ENCODE measurements around the gene TPI1. TPM values are rescaled to one million over a fixed set of nuclear protein-coding genes. Genes with fewer than 3 reads are reported as not detected.

TPI1 gene
- total RNA-seq, 1 experiment from 2014 or later = 1,177 TPM

DNA sequence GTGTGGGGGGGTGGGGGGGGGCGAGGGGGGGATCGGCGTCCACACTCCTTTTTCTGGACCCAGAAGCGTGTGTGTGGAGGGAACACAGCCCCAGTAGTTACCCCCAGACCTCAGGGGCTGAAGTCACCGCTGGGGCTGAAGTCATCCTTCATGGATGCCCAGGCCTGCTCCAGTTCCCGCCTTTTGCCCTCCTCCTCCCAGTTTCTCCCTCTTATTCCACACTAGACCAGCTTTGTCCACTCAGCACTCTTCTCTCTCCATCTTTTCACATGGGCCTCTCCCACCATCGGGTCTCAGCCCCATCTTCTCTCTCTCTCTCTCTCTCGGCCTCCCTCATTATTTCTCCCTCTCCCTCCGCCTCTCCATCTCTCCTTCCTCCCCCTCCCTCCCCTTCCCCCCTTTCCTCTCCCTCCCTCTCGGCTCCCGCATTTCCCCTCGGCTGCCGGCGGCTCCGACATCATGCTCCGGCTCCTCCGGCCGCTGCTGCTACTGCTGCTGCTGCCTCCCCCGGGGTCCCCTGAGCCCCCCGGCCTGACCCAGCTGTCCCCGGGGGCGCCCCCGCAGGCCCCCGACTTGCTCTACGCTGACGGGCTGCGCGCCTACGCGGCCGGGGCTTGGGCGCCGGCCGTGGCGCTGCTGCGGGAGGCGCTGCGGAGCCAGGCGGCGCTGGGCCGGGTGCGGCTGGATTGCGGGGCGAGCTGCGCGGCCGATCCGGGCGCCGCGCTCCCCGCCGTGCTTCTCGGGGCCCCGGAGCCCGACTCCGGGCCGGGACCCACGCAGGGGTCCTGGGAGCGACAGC is 39.1 kb upstream of the TPI1 start, which contains the start of gene P3H3:
P3H3 (plus strand) TSS at position 426 of the 799 bp plus-strand sequence; CDS start at position 460, 34 bp downstream.
- Histone ChIP-seq H3K79me1 (ENCODE audit: insufficient read depth, low read depth, low read length, poor library complexity, severe bottlenecking) (no peaks in the 10 kb centered on the region), H3K18ac (ENCODE audit: insufficient read length, low read depth, low read length) (peak within 1 kb of the TSS; percentile 74), H2BK20ac (ENCODE audit: low read depth, low read length, poor library complexity, severe bottlenecking) (no peak within 1 kb of the TSS), H2BK12ac (ENCODE audit: insufficient read length, low read depth, low read length) (no peak within 1 kb of the TSS), H3K27ac (ENCODE audit: insufficient read length, low read depth, low read length) (no peak within 1 kb of the TSS), H2BK15ac (ENCODE audit: low read depth, low read length) (no peak within 1 kb of the TSS), H2AFZ (ENCODE audit: low read length) (no peak within 1 kb of the TSS), H3K9ac (ENCODE audit: extremely low read depth, insufficient read length, low read length) (peak within 1 kb of the TSS; percentile 72), H3K23ac (ENCODE audit: insufficient read length, low read depth, low read length) (no peak within 1 kb of the TSS), H3K9me3 (ENCODE audit: control insufficient read depth, low read depth, low read length) (no peaks in the 10 kb centered on the region), H3K4ac (ENCODE audit: low read depth, low read length) (no peak within 1 kb of the TSS), H4K91ac (ENCODE audit: insufficient read length, low read depth, low read length) (no peak within 1 kb of the TSS), H4K8ac (replicated peaks; ENCODE audit: insufficient read length, low read depth, low read length) (no peak within 1 kb of the TSS), H3K56ac (ENCODE audit: insufficient read length, low read depth, low read length) (no peak within 1 kb of the TSS), H3K23me2 (ENCODE audit: insufficient read length, low read depth, low read length, poor library complexity, severe bottlenecking) (peaks cover 14% of the 10 kb centered on the region), H2BK120ac (ENCODE audit: low read depth, low read length, poor library complexity, severe bottlenecking) (no peak within 1 kb of the TSS), H3K79me2 (ENCODE audit: insufficient read depth, low read length) (peaks cover 2% of the 10 kb centered on the region; the same call in 1 of the 2 replicates), H4K5ac (ENCODE audit: insufficient read length, low read depth, low read length) (no peak within 1 kb of the TSS), H3K27me3 (ENCODE audit: insufficient read depth, low read length) (no peaks in the 10 kb centered on the region), H3K4me1 (ENCODE audit: insufficient read depth, low read length) (peaks cover 3% of the 10 kb centered on the region; the same call in 1 of the 2 replicates), H2BK5ac (ENCODE audit: insufficient read length, low read length) (no peak within 1 kb of the TSS), H3T11ph (ENCODE audit: low read length) (no peak within 1 kb of the TSS), H3K4me2 (ENCODE audit: insufficient read depth, insufficient read length, low read length) (peak within 1 kb of the TSS; percentile 80), H2AK5ac (ENCODE audit: insufficient read length, low read length) (no peak within 1 kb of the TSS), H3K14ac (ENCODE audit: insufficient read depth, low read length) (peak within 1 kb of the TSS; percentile 82), H4K20me1 (ENCODE audit: control insufficient read depth, insufficient read depth, insufficient read length) (peaks cover 6% of the 10 kb centered on the region)
- Mint-ChIP-seq H3K4me1 (peaks cover 31 to 47% of the 10 kb centered on the region in 2 experiments), H3K27me3 (ENCODE audit: low read depth) (peaks cover 22% of the 10 kb centered on the region), H3K9me3 (no peaks in the 10 kb centered on the region), H3K4me3 (peak within 1 kb of the TSS; percentile 97 to 99), H3K27ac (peak within 1 kb of the TSS; percentile 97 to 98 (median 97)), H3K36me3 (ENCODE audit: insufficient read depth in 1 of 3, low read depth in 3 of 3) (peaks cover 28 to 37% (median 36%) of the 10 kb centered on the region in 3 experiments)
- peak; percentile 73 for DNase-seq
- TF ChIP-seq, protein P1, sequence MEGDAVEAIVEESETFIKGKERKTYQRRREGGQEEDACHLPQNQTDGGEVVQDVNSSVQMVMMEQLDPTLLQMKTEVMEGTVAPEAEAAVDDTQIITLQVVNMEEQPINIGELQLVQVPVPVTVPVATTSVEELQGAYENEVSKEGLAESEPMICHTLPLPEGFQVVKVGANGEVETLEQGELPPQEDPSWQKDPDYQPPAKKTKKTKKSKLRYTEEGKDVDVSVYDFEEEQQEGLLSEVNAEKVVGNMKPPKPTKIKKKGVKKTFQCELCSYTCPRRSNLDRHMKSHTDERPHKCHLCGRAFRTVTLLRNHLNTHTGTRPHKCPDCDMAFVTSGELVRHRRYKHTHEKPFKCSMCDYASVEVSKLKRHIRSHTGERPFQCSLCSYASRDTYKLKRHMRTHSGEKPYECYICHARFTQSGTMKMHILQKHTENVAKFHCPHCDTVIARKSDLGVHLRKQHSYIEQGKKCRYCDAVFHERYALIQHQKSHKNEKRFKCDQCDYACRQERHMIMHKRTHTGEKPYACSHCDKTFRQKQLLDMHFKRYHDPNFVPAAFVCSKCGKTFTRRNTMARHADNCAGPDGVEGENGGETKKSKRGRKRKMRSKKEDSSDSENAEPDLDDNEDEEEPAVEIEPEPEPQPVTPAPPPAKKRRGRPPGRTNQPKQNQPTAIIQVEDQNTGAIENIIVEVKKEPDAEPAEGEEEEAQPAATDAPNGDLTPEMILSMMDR (conservative IDR thresholded peaks at IDR 0.05) = peak; percentile 10; the same call in 2 of the 3 replicates
- WGBS (ENCODE audit: extremely low coverage, insufficient read length, low lambda C conversion rate) = no CpG with 5 or more reads among the region's 60 CpGs
